K562 (cell line): ENCODE results near the gene KCNAB1. TPM values are rescaled to one million over a fixed set of nuclear protein-coding genes. Genes with fewer than 3 reads are reported as not detected.

Source experiments
- C11orf30 ChIP-seq: fragments of 450-650 bp; IDR thresholded peaks from 2 replicates; pipeline ENCODE4 v1.6.1; 2016; ENCODE audit warnings: low read depth, mild to moderate bottlenecking
- LEF1 ChIP-seq: fragments of 450-650 bp; IDR thresholded peaks from 2 replicates; pipeline ENCODE4 v1.6.1; 2016; ENCODE audit warnings: mild to moderate bottlenecking
- MAFG ChIP-seq: fragments of 450-650 bp; conservative IDR thresholded peaks from 2 replicates; pipeline ENCODE4 v1.6.1; 2016; ENCODE audit warnings: missing genetic modification characterization, missing compliant biosample characterization
- MCM7 ChIP-seq, 2 experiments: fragments of 450-650 bp; IDR thresholded peaks; 2 replicates each; pipeline ENCODE4 v1.6.1; 2016 to 2018
- MYBL2 ChIP-seq, 2 experiments: fragments of 450-650 bp in 1 of 2; sonication (generic) in 1 of 2; formaldehyde crosslinking in 1 of 2; IDR thresholded peaks; 2 replicates each; pipeline versions ENCODE4 v1.6.1 to v1.8.1; 2017 to 2022; ENCODE audit warnings: borderline replicate concordance in 1 of 2, inconsistent platforms in 1 of 2, low read depth in 1 of 2, mild to moderate bottlenecking in 1 of 2, missing genetic modification reagents in 1 of 2, moderate library complexity in 1 of 2
- RBM22 ChIP-seq: fragments of 200-400 bp; formaldehyde crosslinking; IDR thresholded peaks from 2 replicates; pipeline ENCODE4 v1.6.1; 2018; ENCODE audit warnings: low read length, low read depth; ENCODE audit not compliant: poor library complexity, severe bottlenecking
- SMAD4 ChIP-seq: fragments of 250-450 bp; sonication (Bioruptor Pico); conservative IDR thresholded peaks from 2 replicates; pipeline ENCODE4 v1.8.0; 2021; ENCODE audit warnings: inconsistent platforms, mild to moderate bottlenecking, moderate library complexity
- SMARCA4 ChIP-seq: fragments of 450-650 bp; IDR thresholded peaks from 2 replicates; pipeline ENCODE4 v1.6.1; 2016
- SNRNP70 ChIP-seq: fragments of 200-400 bp; formaldehyde crosslinking; optimal IDR thresholded peaks from 2 replicates; pipeline ENCODE3; 2017; ENCODE audit warnings: low read depth, low read length
- TAL1 ChIP-seq: fragments of 450-650 bp; IDR thresholded peaks from 2 replicates; pipeline ENCODE4 v1.6.1; 2016; ENCODE audit warnings: mild to moderate bottlenecking
- TBP ChIP-seq: optimal IDR thresholded peaks from 2 replicates; pipeline ENCODE3; 2011; ENCODE audit warnings: low read depth, low read length, improper control_type of control experiment
- ZBED1 ChIP-seq: IDR thresholded peaks from 2 replicates; pipeline ENCODE4 v1.6.1; 2014
- ZBTB8A ChIP-seq: fragments of 450-650 bp; IDR thresholded peaks from 2 replicates; pipeline ENCODE4 v1.6.1; 2018; ENCODE audit warnings: mild to moderate bottlenecking, moderate library complexity; ENCODE audit not compliant: partially characterized antibody
- ZNF124 ChIP-seq: sonication (generic); formaldehyde crosslinking; IDR thresholded peaks from 2 replicates; pipeline ENCODE4 v1.8.1; 2022; ENCODE audit warnings: missing genetic modification reagents
- ZNF239 ChIP-seq: fragments of 250-450 bp; sonication (Bioruptor Pico); IDR thresholded peaks from 2 replicates; pipeline ENCODE4 v1.4.0; 2020; ENCODE audit warnings: mild to moderate bottlenecking
- ZNF347 ChIP-seq: fragments of 450-650 bp; formaldehyde crosslinking; IDR thresholded peaks from 2 replicates; pipeline ENCODE4 v1.4.0; 2020; ENCODE audit warnings: low read depth, mild to moderate bottlenecking, moderate library complexity
- polyA plus RNA-seq, 8 experiments: library from polyadenylated mRNA; depleted of rRNA in 4 of 8; stranded (reverse) in 5 of 8; unstranded in 3 of 8; fragments of >200 nt; fragmentation: Nextera tagmentation in 2 of 8; fragmentation: Illumina TruSeq in 1 of 8; extraction: Ambion mirVana in 2 of 8; extraction: Trizol in 1 of 8; gene quantifications; 2 replicates each; pipeline versions ENCODE4 v1.2.1 to v1.2.3, GENCODE V29; 2011 to 2014; ENCODE audit warnings: inconsistent platforms in 1 of 8, missing spikeins in 1 of 8
- total RNA-seq, 7 experiments: library from RNA; depleted of rRNA in 6 of 7; stranded (reverse); fragments of >200 nt in 6 of 7; fragmentation: Illumina TruSeq in 2 of 7; extraction: Trizol in 2 of 7; gene quantifications; 2 replicates each; pipeline versions ENCODE4 v1.2.1 to v1.2.3, GENCODE V29; 2011 to 2021; ENCODE audit warnings: low replicate concordance in 1 of 7
- TF ChIP-seq, protein P1 (sequence below): fragments of 250-450 bp; sonication (Bioruptor Pico); IDR thresholded peaks from 2 replicates; pipeline ENCODE4 v1.4.0; 2020; ENCODE audit warnings: borderline replicate concordance
- TF ChIP-seq, protein P2 (sequence below): sonication (generic); formaldehyde crosslinking; IDR thresholded peaks from 2 replicates; pipeline ENCODE4 v1.8.1; 2022; ENCODE audit warnings: missing genetic modification reagents
- TF ChIP-seq, protein P3 (sequence below), 2 experiments: fragments of 450-650 bp in 1 of 2; sonication (generic) in 1 of 2; formaldehyde crosslinking in 1 of 2; IDR thresholded peaks; 2 replicates each; pipeline versions ENCODE4 v1.7.1 to v1.9.0; 2016 to 2022; ENCODE audit warnings: inconsistent platforms in 1 of 2, mild to moderate bottlenecking in 1 of 2, missing genetic modification reagents in 1 of 2

Gene KCNAB1
- total and polyA plus RNA-seq, 9 of the 15 experiments (the other 6 are each of a cell fraction or from before 2014, with no cell fraction given), result 0.14 to 1.2 (median 0.51) TPM

DNA sequence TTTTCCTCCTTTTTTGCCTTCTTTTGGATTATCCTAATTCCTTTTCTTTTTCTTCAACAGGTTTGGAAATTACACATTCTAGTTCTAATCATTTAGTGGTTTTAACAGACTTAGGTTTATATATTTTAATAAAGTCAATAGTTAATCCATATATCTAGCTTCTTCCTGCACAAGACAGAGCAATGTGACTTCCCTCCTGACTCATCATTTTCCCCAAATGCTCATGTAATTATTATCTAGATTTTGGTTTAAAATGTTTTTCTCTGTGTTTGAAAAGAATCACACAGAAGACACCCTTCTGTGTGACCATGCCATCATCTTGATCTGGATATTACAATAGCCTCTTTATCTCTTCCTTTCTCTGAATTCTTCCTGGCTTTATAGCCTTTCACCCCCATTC is 463.1 kb downstream of the KCNAB1 start (continued):
- TF ChIP-seq, protein P1, sequence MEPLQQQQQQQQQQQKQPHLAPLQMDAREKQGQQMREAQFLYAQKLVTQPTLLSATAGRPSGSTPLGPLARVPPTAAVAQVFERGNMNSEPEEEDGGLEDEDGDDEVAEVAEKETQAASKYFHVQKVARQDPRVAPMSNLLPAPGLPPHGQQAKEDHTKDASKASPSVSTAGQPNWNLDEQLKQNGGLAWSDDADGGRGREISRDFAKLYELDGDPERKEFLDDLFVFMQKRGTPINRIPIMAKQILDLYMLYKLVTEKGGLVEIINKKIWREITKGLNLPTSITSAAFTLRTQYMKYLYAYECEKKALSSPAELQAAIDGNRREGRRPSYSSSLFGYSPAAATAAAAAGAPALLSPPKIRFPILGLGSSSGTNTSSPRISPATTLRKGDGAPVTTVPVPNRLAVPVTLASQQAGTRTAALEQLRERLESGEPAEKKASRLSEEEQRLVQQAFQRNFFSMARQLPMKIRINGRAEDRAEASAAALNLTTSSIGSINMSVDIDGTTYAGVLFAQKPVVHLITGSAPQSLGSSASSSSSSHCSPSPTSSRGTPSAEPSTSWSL (CRISPR knock-in tag), result no peak
- TF ChIP-seq, protein P2, sequence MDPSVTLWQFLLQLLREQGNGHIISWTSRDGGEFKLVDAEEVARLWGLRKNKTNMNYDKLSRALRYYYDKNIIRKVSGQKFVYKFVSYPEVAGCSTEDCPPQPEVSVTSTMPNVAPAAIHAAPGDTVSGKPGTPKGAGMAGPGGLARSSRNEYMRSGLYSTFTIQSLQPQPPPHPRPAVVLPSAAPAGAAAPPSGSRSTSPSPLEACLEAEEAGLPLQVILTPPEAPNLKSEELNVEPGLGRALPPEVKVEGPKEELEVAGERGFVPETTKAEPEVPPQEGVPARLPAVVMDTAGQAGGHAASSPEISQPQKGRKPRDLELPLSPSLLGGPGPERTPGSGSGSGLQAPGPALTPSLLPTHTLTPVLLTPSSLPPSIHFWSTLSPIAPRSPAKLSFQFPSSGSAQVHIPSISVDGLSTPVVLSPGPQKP (CRISPR knock-in tag), result no peak
- TF ChIP-seq SMARCA4 (0 out of 2 replicates have a peak, but pooled peaks have one; percentile 26), RBM22 (no peak), MAFG (tag) (peak; percentile 79), MYBL2 (IDR thresholded peaks at IDR 0.05; ENCODE audit: low read depth) (no peak), MYBL2 (CRISPR knock-in tag; IDR thresholded peaks at IDR 0.05; ENCODE audit: borderline replicate concordance) (no peak), TBP (no peak), ZBED1 (no peak), ZBTB8A (no peak), SNRNP70 (no peak), C11orf30 (peak; percentile 89), ZNF239 (no peak), SMAD4 (CRISPR knock-in tag) (no peak), MCM7 (IDR thresholded peaks at IDR 0.05) (no peak), ZNF347 (CRISPR knock-in tag) (no peak), LEF1 (no peak), ZNF124 (CRISPR knock-in tag) (no peak), TAL1 (no peak)
- TF ChIP-seq, protein P3, sequence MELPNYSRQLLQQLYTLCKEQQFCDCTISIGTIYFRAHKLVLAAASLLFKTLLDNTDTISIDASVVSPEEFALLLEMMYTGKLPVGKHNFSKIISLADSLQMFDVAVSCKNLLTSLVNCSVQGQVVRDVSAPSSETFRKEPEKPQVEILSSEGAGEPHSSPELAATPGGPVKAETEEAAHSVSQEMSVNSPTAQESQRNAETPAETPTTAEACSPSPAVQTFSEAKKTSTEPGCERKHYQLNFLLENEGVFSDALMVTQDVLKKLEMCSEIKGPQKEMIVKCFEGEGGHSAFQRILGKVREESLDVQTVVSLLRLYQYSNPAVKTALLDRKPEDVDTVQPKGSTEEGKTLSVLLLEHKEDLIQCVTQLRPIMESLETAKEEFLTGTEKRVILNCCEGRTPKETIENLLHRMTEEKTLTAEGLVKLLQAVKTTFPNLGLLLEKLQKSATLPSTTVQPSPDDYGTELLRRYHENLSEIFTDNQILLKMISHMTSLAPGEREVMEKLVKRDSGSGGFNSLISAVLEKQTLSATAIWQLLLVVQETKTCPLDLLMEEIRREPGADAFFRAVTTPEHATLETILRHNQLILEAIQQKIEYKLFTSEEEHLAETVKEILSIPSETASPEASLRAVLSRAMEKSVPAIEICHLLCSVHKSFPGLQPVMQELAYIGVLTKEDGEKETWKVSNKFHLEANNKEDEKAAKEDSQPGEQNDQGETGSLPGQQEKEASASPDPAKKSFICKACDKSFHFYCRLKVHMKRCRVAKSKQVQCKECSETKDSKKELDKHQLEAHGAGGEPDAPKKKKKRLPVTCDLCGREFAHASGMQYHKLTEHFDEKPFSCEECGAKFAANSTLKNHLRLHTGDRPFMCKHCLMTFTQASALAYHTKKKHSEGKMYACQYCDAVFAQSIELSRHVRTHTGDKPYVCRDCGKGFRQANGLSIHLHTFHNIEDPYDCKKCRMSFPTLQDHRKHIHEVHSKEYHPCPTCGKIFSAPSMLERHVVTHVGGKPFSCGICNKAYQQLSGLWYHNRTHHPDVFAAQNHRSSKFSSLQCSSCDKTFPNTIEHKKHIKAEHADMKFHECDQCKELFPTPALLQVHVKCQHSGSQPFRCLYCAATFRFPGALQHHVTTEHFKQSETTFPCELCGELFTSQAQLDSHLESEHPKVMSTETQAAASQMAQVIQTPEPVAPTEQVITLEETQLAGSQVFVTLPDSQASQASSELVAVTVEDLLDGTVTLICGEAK (IDR thresholded peaks at IDR 0.05), result no peak
- TF ChIP-seq, protein P3 (CRISPR knock-in tag; IDR thresholded peaks at IDR 0.05), result no peak
